T-helper 1 cell treated with Interleukin-12 subunit alpha and Interleukin-12 subunit beta and Interleukin-4 antibody, amounts not matched to agents 30 μg/mL and 1 μg/mL, for 36 hours (primary cell): ENCODE results near the gene ACMSD.

Experiments used
- H3K27ac Mint-ChIP-seq: one replicate; pipeline ENCODE4 v1.8.0; 2021; ENCODE audit warnings: mild to moderate bottlenecking, mixed read lengths
- H3K27me3 Mint-ChIP-seq: one replicate; pipeline ENCODE4 v1.8.0; 2021; ENCODE audit warnings: low read depth, mixed read lengths
- H3K36me3 Mint-ChIP-seq: one replicate; pipeline ENCODE4 v1.8.0; 2021; ENCODE audit warnings: low read depth, mixed read lengths
- H3K4me1 Mint-ChIP-seq: one replicate; pipeline ENCODE4 v1.8.0; 2021; ENCODE audit warnings: low read depth, mixed read lengths
- H3K4me3 Mint-ChIP-seq: one replicate; pipeline ENCODE4 v1.8.0; 2021; ENCODE audit warnings: mild to moderate bottlenecking, moderate library complexity, mixed read lengths
- H3K9me3 Mint-ChIP-seq: one replicate; pipeline ENCODE4 v1.8.0; 2021; ENCODE audit warnings: mixed read lengths

The ACMSD gene

DNA sequence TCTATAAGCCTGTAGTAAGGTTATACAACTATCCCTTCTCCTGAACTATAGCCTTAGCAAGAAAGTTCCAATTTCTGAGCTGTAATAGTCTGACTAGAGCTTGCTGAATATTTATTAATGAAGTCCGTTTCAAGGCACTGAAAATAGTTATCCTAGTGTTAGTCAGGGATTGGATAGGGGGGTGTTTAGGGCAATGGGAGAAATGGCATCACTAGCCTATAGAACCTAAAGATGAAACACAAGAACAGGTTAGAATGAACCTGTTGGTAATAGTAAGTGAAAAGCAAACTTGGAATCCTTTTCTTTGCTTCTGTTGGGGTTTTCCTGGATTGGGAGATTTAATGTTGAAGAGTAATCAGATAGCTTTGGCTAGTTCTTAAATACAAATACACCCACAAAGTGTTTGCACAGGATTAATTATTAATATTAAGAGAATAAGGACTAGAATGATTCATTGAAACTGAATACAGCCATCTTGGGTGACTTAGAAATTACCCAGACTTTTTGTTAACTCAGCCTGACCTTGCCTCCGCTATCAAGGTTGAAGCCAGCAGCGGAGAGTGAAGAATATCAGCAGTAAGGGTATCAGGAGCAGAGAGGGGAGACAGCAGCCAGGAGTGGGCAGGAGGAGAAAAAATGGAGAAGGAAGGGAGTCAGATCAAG lies 94.6 kb downstream of the ACMSD start:
- Mint-ChIP-seq H3K4me3 (no peak overlapping the region), H3K9me3 (no peaks in the 10 kb centered on the region), H3K27me3 (no peaks in the 10 kb centered on the region), H3K36me3 (peaks cover 16% of the 10 kb centered on the region), H3K27ac (no peak overlapping the region), H3K4me1 (peaks cover 25% of the 10 kb centered on the region)

DNA sequence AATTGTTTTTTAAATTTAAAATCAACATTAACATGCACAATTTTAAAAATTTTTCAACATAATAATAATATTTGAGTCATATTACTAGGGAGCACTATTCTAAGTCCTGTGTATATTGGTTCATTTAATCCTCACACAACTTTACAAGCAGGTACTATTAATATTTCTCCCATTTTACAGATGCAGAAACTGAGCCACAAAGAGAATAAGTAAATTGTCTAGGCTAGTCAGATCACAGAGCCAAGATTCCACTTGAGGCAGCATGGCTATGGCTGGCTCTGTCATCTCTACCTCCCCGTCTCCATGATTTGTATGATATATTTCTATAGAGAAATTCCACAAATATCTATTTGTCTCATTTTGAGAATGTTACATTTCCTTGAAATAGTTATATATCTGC lies 95.3 kb downstream of the ACMSD start:
- H3K9me3 Mint-ChIP-seq: no peaks in the 10 kb centered on the region
- H3K4me3 Mint-ChIP-seq: no peak overlapping the region
- H3K36me3 Mint-ChIP-seq: peaks cover 18% of the 10 kb centered on the region
- H3K27me3 Mint-ChIP-seq: no peaks in the 10 kb centered on the region
- H3K27ac Mint-ChIP-seq: no peak overlapping the region
- H3K4me1 Mint-ChIP-seq: peaks cover 27% of the 10 kb centered on the region

DNA sequence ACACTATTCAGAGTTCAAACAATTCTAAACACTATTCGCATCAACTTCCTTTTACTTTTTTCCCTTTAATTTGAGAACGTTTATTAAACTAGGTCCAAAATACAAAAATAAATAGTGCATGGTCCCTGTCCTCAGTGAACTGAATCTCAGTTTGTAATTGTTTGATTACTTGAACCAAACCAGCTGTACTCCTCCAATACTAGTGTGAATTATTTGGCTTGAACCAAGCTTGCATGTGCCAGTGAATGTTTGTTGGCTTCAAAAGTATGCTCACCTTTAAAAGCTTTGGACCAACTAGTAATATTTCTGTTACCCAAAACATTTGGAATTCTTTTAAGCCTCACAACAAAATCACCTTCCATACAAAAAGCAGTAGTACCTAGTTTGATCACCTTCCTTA lies 95.7 kb downstream of the ACMSD start:
- Mint-ChIP-seq H3K4me1 (peaks cover 28% of the 10 kb centered on the region), H3K9me3 (no peaks in the 10 kb centered on the region), H3K4me3 (no peak overlapping the region), H3K36me3 (peaks cover 19% of the 10 kb centered on the region), H3K27me3 (no peaks in the 10 kb centered on the region), H3K27ac (no peak overlapping the region)

DNA sequence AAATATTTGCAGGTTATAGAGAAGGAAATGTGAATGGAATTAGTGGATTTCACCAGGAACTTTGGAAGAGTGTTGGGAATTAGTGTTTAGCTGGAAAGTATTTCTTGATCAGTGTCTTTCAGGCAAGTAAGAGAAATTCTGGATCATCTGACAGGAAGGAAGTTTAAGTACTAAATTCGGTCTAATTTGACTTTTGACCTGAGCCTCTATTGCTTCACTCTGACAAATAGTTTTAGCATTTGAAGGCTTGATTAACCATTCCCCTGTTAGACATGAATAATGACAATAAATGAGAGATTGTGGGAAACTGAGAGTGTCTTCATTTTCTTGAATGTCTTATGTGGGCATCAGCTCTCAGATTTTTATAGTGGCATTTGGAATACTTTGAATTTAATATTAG lies 96.2 kb downstream of the ACMSD start:
- H3K4me3 Mint-ChIP-seq: no peak overlapping the region
- peaks cover 28% of the 10 kb centered on the region for H3K4me1 Mint-ChIP-seq
- H3K9me3 Mint-ChIP-seq: no peaks in the 10 kb centered on the region
- no peaks in the 10 kb centered on the region for H3K27me3 Mint-ChIP-seq
- peaks cover 22% of the 10 kb centered on the region for H3K36me3 Mint-ChIP-seq
- H3K27ac Mint-ChIP-seq: no peak overlapping the region

DNA sequence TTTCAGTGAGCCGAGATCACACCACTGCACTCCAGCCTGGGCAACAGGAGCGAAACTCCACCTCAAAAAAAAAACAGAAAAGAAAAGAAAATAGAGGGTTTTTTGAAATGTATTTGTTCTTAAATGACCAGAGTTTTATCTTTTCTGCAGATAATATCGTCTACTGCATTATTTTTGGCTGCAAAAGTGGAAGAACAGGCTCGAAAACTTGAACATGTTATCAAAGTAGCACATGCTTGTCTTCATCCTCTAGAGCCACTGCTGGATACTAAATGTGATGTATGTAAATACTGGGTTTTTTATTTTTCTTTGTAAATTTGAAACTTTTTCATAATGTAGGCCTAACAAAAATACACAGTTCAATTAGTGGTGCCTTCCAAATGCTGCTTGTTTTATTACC lies 98.3 kb downstream of the ACMSD start:
- Mint-ChIP-seq H3K27ac (no peak overlapping the region), H3K27me3 (no peaks in the 10 kb centered on the region), H3K36me3 (peaks cover 27% of the 10 kb centered on the region), H3K4me1 (peaks cover 24% of the 10 kb centered on the region), H3K9me3 (no peaks in the 10 kb centered on the region), H3K4me3 (no peak overlapping the region)

DNA sequence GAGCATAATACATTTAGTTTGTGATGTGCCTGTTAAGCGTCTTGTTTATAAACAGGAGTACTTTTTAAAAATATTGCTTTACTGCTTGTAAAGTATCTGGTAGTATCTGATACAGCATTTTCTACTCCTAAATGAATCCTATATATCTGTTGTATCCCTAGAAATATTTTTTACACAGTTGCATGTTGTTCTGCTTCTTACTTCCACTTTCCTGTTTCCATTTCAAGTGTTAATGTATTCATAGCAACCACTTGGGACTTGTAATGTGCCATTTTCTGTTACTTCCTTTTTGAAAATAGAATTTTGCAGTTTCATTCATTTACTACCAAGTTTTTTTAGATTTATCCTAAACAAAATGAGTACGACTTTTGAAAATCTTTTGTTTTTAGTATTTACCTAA lies 105.1 kb downstream of the ACMSD start:
- Mint-ChIP-seq H3K27me3 (no peaks in the 10 kb centered on the region), H3K27ac (no peak overlapping the region), H3K4me3 (no peak overlapping the region), H3K9me3 (no peaks in the 10 kb centered on the region), H3K36me3 (peaks cover 43% of the 10 kb centered on the region), H3K4me1 (peaks cover 10% of the 10 kb centered on the region)

DNA sequence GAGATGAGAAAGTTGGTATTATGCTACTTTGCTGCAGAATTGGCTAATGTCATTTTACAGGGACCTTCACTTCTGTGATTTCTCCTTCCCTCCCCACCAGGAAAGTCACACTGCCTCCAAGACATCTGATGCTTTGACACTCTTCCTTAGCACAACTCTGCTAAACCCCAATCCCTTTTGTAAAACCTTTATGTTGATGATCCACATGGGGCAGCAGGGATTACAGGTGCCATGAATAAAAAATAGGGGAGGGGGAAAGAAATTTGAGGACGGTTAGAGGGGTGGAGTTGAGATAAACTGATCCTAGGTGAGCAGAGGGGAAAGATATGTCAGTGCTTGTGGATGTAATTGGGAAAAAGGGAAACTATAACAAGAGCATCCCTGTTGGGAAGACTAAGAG lies 106.6 kb downstream of the ACMSD start:
- Mint-ChIP-seq H3K36me3 (peaks cover 38% of the 10 kb centered on the region), H3K27me3 (no peaks in the 10 kb centered on the region), H3K9me3 (no peaks in the 10 kb centered on the region), H3K27ac (no peak overlapping the region), H3K4me1 (peaks cover 12% of the 10 kb centered on the region), H3K4me3 (no peak overlapping the region)

DNA sequence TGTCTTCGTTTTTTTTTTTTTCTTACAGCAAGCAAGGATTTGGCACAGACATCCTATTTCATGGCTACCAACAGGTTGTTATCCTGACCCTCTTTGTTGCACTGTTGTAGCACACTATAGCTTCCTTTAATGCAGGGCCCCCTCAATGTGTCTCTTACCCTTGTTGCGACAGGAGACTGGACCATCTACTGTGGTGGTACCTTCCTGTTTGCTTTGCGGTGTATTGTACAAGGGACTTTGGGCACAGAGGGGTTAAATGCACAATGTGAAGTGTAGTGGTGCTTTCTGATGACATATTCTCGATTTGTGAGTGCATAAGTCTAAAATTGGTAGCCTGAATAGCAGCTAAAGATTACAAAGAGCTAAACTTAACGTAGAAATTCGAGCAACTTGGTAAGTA lies 107.7 kb downstream of the ACMSD start:
- H3K4me3 Mint-ChIP-seq: no peak overlapping the region
- no peaks in the 10 kb centered on the region for H3K27me3 Mint-ChIP-seq
- H3K4me1 Mint-ChIP-seq: peaks cover 18% of the 10 kb centered on the region
- no peaks in the 10 kb centered on the region for H3K9me3 Mint-ChIP-seq
- peaks cover 38% of the 10 kb centered on the region for H3K36me3 Mint-ChIP-seq
- no peak overlapping the region for H3K27ac Mint-ChIP-seq

DNA sequence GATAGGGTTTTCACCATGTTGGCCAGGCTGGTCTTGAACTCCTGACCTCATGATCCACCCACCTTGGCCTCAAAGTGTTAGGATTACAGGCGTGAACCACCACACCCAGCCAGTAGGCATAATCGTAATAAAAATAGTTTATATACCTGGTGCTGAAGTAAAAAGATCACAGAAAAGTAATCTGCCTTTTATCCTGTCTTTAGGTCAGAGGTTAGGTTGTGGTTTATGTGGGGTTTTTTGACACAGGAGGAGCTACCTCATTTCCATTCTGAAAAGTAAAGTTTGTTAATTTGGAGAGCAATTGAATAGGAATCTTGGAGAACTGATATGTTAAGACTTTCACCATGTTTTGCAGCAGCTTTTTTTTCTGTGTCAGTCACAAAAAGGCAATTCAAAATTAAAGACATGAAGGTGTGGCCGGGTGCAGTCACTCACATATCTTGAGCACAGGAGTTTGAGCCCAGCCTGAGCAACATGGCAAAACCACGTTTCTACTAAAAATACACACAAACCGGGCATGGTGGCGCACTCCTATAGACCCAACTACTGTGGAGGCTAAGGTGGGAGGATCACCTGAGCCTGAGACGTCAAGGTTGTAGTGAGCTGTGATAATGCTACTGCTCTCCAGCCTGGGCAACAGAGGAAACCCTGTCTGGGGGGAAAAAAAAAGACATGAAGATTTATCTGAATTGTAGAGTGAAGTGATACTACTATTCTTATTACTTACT lies 111.7 kb downstream of the ACMSD start:
- H3K27me3 Mint-ChIP-seq: no peaks in the 10 kb centered on the region
- peak overlapping the region; percentile 23 for H3K27ac Mint-ChIP-seq
- no peak overlapping the region for H3K4me3 Mint-ChIP-seq
- H3K9me3 Mint-ChIP-seq: no peaks in the 10 kb centered on the region
- H3K36me3 Mint-ChIP-seq: peaks cover 46% of the 10 kb centered on the region
- H3K4me1 Mint-ChIP-seq: peaks cover 24% of the 10 kb centered on the region

DNA sequence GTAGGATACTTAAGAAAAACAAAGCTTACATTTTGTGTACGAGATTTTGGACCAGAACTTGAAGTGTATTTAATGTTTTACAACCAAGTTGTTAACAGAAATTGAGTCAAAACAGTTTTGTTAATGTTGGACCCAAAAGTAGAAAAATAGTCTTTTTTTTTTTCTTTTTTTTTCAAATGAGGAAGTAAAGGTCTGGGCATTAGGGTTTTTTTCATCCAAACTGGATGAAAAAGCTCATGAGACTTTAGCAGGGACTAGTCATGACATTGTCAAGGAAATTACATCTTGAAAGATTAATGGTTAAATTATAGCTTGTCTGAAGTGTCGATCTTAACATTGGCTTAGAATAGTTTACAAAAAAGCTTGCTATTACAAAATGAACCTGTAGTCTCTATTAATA lies 112.5 kb downstream of the ACMSD start:
- H3K9me3 Mint-ChIP-seq: no peaks in the 10 kb centered on the region
- peaks cover 40% of the 10 kb centered on the region for H3K36me3 Mint-ChIP-seq
- H3K4me3 Mint-ChIP-seq: no peak overlapping the region
- H3K4me1 Mint-ChIP-seq: peaks cover 23% of the 10 kb centered on the region
- H3K27ac Mint-ChIP-seq: no peak overlapping the region
- H3K27me3 Mint-ChIP-seq: no peaks in the 10 kb centered on the region
